Stomach (tissue), 9 donors: Measurements from ENCODE around the gene CLDN20. TPM values are rescaled to one million over a fixed set of nuclear protein-coding genes. Genes with fewer than 3 reads are reported as not detected.
A peak's percentile ranks its signal among the peaks of the same experiment; 100 is the strongest.
"Not testable (repeated sequence)": the region's sequence is repeated elsewhere in the genome, so short reads cannot be mapped to it uniquely, and the experiment has no call there.

Source experiments
- DNase-seq, 2 donors: peaks; one replicate each; pipeline versions ENCODE4 v3.0.0 to v3.0.0-alpha.2; 2013 to 2019
- H3K27ac ChIP-seq, 5 donors: fragments of 200-600 bp in 4 of 5; sonication (generic) in 4 of 5; one replicate each; pipeline ENCODE4 v1.5.1; 2013 to 2019; ENCODE audit warnings: mild to moderate bottlenecking in 1 of 5, moderate library complexity in 1 of 5
- H3K27me3 ChIP-seq, 3 donors: fragments of 200-600 bp; sonication (generic); one replicate each; pipeline ENCODE4 v1.5.1; 2017 to 2019; ENCODE audit warnings: mixed run types in 1 of 3
- H3K36me3 ChIP-seq, 4 donors: fragments of 200-600 bp; sonication (generic); 1 replicate in 3 of 4; 2 replicates in 1 of 4; pipeline ENCODE4 v1.5.1; 2016 to 2019
- H3K4me1 ChIP-seq, 4 donors: fragments of 200-600 bp; sonication (generic); one replicate each; pipeline ENCODE4 v1.5.1; 2016 to 2019
- H3K4me3 ChIP-seq, 4 donors: fragments of 200-600 bp; sonication (generic) in 3 of 4; one replicate each; pipeline ENCODE4 v1.5.1; 2016 to 2019; ENCODE audit warnings: mild to moderate bottlenecking in 1 of 4
- H3K9me3 ChIP-seq, 4 donors: fragments of 200-600 bp; sonication (generic); one replicate each; pipeline ENCODE4 v1.5.1; 2016 to 2019
- EP300 ChIP-seq: sonication (generic); formaldehyde crosslinking; IDR thresholded peaks from one replicate; pipeline ENCODE4 v1.6.1; 2017; ENCODE audit warnings: antibody characterized with exemption
- POLR2A ChIP-seq, 4 donors: fragments of 450-650 bp; IDR thresholded peaks; one replicate each; pipeline ENCODE4 v1.6.1; 2016; ENCODE audit warnings: antibody characterized with exemption in 4 of 4, control low read depth in 2 of 4, mild to moderate bottlenecking in 1 of 4, moderate library complexity in 1 of 4
- POLR2AphosphoS5 ChIP-seq, 3 donors: sonication (generic); formaldehyde crosslinking; IDR thresholded peaks; one replicate each; pipeline ENCODE4 v1.6.1; 2016; ENCODE audit warnings: antibody characterized with exemption in 3 of 3
- WGBS, 5 donors: extraction: QIAGEN DNeasy Blood & Tissue Kit in 3 of 5; methylation state at CpG; one replicate each; pipeline versions ENCODE4 v1.1.5 to v1.1.7; 2013 to 2018; 5-methylcytosine and 5-hydroxymethylcytosine counted together
- intact Hi-C: fragments of 100-400 bp; cut with DNase I; formaldehyde crosslinking; loops from one replicate; pipeline ENCODE4 v1.15.1; 2023; ENCODE audit warnings: low total_unique reads
- polyA plus RNA-seq, 3 donors: library from polyadenylated mRNA; stranded (reverse); fragments of 200-250 nt; gene quantifications; one replicate each; pipeline ENCODE4 v1.2.3, GENCODE V29; 2013
- total RNA-seq, 5 donors: library from RNA; depleted of rRNA; stranded (reverse); fragments of >200 nt; gene quantifications; one replicate each; pipeline versions ENCODE4 v1.1.0 to v1.2.3, GENCODE V29; 2014 to 2016
- TF ChIP-seq, protein P1 (sequence below), 7 experiments: fragments of 450-650 bp in 4 of 7; fragments of 200-600 bp in 3 of 7; sonication (generic) in 3 of 7; IDR thresholded peaks; one replicate each; pipeline ENCODE4 v1.5.1; 2016 to 2019; ENCODE audit warnings: antibody characterized with exemption in 7 of 7, control low read depth in 2 of 7, mild to moderate bottlenecking in 1 of 7
- donor health status: healthy with polysubstance abuse.
- donor health status: Bipolar disorder and iron deficiency.
- donor health status: healthy.

Gene CLDN20
- total and polyA plus RNA-seq, 8 donors, result not detected

GRCh38 chr6:155310596-155310995, 46.8 kb downstream of the CLDN20 start:
- intact Hi-C loops, result no loop called here
- Histone ChIP-seq H3K36me3 (peaks cover 0 to 42% (median 36%) of the 10 kb centered on the region in 4 donors), H3K9me3 (no peaks in the 10 kb centered on the region), H3K27me3 (no peaks in the 10 kb centered on the region), H3K4me3 (no peak overlapping the region), H3K4me1 (peaks cover 5 to 41% (median 28%) of the 10 kb centered on the region in 4 donors), H3K27ac (no peak overlapping the region)
- TF ChIP-seq, protein P1, sequence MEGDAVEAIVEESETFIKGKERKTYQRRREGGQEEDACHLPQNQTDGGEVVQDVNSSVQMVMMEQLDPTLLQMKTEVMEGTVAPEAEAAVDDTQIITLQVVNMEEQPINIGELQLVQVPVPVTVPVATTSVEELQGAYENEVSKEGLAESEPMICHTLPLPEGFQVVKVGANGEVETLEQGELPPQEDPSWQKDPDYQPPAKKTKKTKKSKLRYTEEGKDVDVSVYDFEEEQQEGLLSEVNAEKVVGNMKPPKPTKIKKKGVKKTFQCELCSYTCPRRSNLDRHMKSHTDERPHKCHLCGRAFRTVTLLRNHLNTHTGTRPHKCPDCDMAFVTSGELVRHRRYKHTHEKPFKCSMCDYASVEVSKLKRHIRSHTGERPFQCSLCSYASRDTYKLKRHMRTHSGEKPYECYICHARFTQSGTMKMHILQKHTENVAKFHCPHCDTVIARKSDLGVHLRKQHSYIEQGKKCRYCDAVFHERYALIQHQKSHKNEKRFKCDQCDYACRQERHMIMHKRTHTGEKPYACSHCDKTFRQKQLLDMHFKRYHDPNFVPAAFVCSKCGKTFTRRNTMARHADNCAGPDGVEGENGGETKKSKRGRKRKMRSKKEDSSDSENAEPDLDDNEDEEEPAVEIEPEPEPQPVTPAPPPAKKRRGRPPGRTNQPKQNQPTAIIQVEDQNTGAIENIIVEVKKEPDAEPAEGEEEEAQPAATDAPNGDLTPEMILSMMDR (IDR thresholded peaks at IDR 0.05), result no peak
- TF ChIP-seq POLR2A (IDR thresholded peaks at IDR 0.05) (no peak), EP300 (no peak), POLR2AphosphoS5 (IDR thresholded peaks at IDR 0.05) (no peak)
- WGBS, 5 donors, result 40 to 55% (median 49%) methylated on average over 2 of the region's 2 CpGs
- DNase-seq, result no peak

DNA sequence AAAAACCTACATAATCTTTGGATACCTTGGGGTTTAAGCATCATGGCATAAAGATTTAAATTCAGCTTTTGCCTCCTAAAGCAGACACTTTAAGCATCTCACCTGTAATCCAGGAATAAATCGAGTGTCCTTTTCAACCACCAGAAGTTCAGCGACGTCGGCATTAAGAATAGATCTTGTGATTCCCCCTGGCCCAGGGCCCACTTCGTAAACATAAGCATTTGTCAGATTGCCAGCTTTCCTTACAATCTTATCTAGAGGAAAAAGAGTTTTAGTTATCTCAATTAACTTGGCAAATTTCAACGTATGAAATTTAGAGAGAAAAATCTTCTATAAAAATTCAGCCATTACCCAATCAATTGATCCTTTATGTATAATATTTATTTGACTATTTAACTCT, 47.3 kb downstream of the CLDN20 start:
- TF ChIP-seq, protein P1 (IDR thresholded peaks at IDR 0.05), result no peak
- intact Hi-C loops, result no loop called here
- peak in 1 of 2 donors; percentile 60 for DNase-seq
- H3K4me1 ChIP-seq, result peaks cover 5 to 43% (median 29%) of the 10 kb centered on the region in 4 donors
- H3K27me3 ChIP-seq, result no peaks in the 10 kb centered on the region
- WGBS, 5 donors, result 16 to 39% (median 24%) methylated on average over 6 of the region's 6 CpGs
- H3K4me3 ChIP-seq, result no peak overlapping the region
- H3K9me3 ChIP-seq, result no peaks in the 10 kb centered on the region
- no peak overlapping the region for H3K27ac ChIP-seq
- H3K36me3 ChIP-seq, result peaks cover 0 to 41% (median 36%) of the 10 kb centered on the region in 4 donors

- peaks cover 5 to 43% (median 29%) of the 10 kb centered on the region in 4 donors for H3K4me1 ChIP-seq
- TF ChIP-seq, protein P1 (IDR thresholded peaks at IDR 0.05), result no peak
- TF ChIP-seq POLR2A (IDR thresholded peaks at IDR 0.05) (no peak), POLR2AphosphoS5 (IDR thresholded peaks at IDR 0.05) (no peak), EP300 (no peak)
- H3K27me3 ChIP-seq, result no peaks in the 10 kb centered on the region
- H3K36me3 ChIP-seq, result peaks cover 0 to 38% (median 33%) of the 10 kb centered on the region in 4 donors
- DNase-seq, result no peak
- H3K9me3 ChIP-seq, result no peaks in the 10 kb centered on the region
- 57 to 78% (median 66%) methylated on average over 2 of the region's 2 CpGs for WGBS, 5 donors
- intact Hi-C loops, result no loop called here
- H3K4me3 ChIP-seq, result no peak overlapping the region
- no peak overlapping the region for H3K27ac ChIP-seq
Observed at GRCh38 chr6:155311583-155311982, 47.8 kb downstream of the CLDN20 start.

DNA sequence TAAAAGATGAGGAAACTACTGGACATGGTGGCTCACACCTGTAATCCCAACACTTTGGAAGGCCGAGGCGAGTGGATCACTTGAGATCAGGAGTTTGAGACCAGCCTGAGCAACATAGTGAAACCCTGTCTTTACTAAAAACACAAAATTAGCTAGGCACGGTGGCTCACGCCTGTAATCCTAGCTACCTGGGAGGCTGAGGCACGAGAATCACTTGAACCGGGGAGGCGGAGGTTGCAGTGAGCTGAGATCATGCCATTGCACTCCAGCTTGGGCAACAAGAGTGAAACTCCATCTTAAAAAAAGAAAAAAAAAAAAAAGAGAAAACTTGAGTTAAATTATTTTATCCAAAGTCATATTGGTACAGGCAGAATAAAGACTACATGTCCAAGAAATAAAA, 49.1 kb downstream of the CLDN20 start:
- DNase-seq, H3K27me3 ChIP-seq, intact Hi-C loops, H3K27ac ChIP-seq, H3K9me3 ChIP-seq: not testable (repeated sequence)
- Histone ChIP-seq H3K4me1 (peaks cover 5 to 43% (median 29%) of the 10 kb centered on the region in 4 donors), H3K36me3 (peaks cover 0 to 27% (median 21%) of the 10 kb centered on the region in 4 donors), H3K4me3 (peak overlapping the region in 1 of 4 donors; percentile 89)
- WGBS, 5 donors, result 89 to 99% (median 93%) methylated on average over 7 of the region's 7 CpGs

- Histone ChIP-seq H3K4me3 (peak overlapping the region; percentile 84 to 92 (median 88)), H3K27me3 (no peaks in the 10 kb centered on the region), H3K4me1 (peaks cover 5 to 43% (median 29%) of the 10 kb centered on the region in 4 donors), H3K36me3 (peaks cover 0 to 21% (median 17%) of the 10 kb centered on the region in 4 donors), H3K27ac (peak overlapping the region; percentile 71 to 92 (median 91)), H3K9me3 (no peaks in the 10 kb centered on the region)
- peak in 1 of 2 donors; percentile 49 for DNase-seq
- WGBS, 5 donors, result 0 to 2% (median 1%) methylated on average over 15 of the region's 15 CpGs
- TF ChIP-seq, protein P1 (IDR thresholded peaks at IDR 0.05), result no peak
- TF ChIP-seq POLR2A (IDR thresholded peaks at IDR 0.05), result no peak
- TF ChIP-seq EP300, result no peak
- TF ChIP-seq POLR2AphosphoS5 (IDR thresholded peaks at IDR 0.05), result no peak
- intact Hi-C loops, result no loop called here
Observed at GRCh38 chr6:155313602-155314091, 49.8 kb downstream of the CLDN20 start.
